Measurements from ENCODE around the gene C18orf63.

- TF ChIP-seq, protein P1, sequence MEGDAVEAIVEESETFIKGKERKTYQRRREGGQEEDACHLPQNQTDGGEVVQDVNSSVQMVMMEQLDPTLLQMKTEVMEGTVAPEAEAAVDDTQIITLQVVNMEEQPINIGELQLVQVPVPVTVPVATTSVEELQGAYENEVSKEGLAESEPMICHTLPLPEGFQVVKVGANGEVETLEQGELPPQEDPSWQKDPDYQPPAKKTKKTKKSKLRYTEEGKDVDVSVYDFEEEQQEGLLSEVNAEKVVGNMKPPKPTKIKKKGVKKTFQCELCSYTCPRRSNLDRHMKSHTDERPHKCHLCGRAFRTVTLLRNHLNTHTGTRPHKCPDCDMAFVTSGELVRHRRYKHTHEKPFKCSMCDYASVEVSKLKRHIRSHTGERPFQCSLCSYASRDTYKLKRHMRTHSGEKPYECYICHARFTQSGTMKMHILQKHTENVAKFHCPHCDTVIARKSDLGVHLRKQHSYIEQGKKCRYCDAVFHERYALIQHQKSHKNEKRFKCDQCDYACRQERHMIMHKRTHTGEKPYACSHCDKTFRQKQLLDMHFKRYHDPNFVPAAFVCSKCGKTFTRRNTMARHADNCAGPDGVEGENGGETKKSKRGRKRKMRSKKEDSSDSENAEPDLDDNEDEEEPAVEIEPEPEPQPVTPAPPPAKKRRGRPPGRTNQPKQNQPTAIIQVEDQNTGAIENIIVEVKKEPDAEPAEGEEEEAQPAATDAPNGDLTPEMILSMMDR (IDR thresholded peaks at IDR 0.05): no peak
- no peak for TF ChIP-seq ZFX (IDR thresholded peaks at IDR 0.05; ENCODE audit: borderline replicate concordance)
Measured at GRCh38 chr18:74376523-74376922, 60.9 kb downstream of the C18orf63 start.
